HG03575 (cell line): ENCODE results near the gene CIB1.

Experiments
- ATAC-seq: cut with Tn5 transposase; IDR thresholded peaks from one replicate; pipeline ENCODE4 v1.9.1; 2021; ENCODE audit not compliant: unreplicated experiment, insufficient number of reproducible peaks, low FRiP score; ENCODE audit errors: extremely low read depth

CIB1 gene

GRCh38 chr15:90184119-90184785, 49.5 kb downstream of the CIB1 start:
- no peak for ATAC-seq

- no peak for ATAC-seq
Observed at GRCh38 chr15:90181776-90182175, 52.0 kb downstream of the CIB1 start.
